ENCODE results near the gene PCARE.

PCARE gene

DNA sequence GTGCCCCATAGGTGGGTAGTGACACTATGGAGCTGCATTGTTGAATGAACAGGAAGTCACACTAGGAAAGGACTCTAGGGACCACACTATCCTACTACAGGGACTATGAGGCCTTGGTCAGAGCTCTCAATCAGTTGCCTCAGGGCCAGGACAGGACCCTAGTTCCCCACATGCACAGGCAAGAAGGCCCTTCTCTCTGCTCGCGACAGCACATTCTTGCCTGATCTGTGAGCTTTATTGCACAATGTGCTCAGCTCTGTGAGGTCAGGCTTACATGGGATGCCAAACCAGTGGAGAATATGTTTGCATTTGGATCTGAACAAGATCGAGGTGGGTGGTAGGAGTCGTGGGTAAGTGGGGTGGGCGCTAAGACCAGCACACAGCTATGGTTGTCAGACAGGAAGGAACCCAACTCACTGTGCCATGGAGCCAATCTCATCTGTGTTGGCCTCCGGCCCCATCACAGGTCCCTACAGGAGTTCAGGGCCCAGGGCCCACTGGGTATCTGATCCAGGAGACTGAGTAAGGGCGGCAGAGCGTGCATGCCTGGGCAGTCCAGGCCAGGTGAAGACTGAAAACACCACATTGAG is 8.0 kb downstream of the PCARE start:
- TF ChIP-seq, protein P1, sequence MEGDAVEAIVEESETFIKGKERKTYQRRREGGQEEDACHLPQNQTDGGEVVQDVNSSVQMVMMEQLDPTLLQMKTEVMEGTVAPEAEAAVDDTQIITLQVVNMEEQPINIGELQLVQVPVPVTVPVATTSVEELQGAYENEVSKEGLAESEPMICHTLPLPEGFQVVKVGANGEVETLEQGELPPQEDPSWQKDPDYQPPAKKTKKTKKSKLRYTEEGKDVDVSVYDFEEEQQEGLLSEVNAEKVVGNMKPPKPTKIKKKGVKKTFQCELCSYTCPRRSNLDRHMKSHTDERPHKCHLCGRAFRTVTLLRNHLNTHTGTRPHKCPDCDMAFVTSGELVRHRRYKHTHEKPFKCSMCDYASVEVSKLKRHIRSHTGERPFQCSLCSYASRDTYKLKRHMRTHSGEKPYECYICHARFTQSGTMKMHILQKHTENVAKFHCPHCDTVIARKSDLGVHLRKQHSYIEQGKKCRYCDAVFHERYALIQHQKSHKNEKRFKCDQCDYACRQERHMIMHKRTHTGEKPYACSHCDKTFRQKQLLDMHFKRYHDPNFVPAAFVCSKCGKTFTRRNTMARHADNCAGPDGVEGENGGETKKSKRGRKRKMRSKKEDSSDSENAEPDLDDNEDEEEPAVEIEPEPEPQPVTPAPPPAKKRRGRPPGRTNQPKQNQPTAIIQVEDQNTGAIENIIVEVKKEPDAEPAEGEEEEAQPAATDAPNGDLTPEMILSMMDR (IDR thresholded peaks at IDR 0.05; ENCODE audit: control extremely low read depth, extremely low read depth, low read depth, missing control alignments) = no peak
- ChIA-PET POLR2A (no interaction called here), CTCF (interaction anchor here (1.1 to 1.7 kb wide), 2 partner anchors 11 kb away, joined by 4 read pairs; no protein-coding TSS in a partner anchor)
- no peak for DNase-seq (ENCODE audit: extremely low spot score)

DNA sequence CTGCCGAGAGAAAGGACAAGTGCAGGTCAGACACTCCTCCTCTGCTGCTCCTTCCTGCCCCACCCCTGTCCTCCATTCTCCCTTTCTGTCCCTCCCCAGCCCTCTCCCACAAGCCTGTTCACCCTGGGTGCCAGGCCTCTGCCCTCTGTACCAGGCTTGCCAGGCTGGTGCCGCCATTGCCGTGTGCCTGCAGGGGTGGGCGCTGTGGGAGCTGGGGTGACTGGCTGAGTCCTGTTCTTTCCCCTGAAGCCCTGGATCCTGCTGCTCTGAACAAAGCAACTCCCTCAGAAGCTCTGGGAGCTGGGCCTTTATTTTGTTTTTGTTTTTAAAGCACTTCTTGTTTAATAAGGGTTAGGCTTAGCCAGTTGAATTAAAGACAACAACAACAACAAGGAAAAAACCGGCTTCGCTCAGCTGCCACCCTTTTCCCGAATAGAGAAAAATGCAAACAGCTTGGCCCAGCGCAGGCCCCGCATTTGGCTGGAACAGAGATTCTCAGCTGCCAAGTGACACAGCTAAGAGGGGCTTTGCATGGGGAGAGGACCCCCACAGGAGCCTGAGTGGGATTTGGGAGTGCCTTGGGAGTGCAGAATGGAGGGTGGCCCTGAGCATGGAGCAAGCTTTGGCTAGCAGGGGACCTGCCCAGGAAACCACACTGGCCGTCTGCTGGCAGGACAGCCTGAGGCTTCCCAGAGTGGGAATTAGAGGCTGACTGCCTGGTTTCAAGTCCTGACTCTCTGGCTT is 9.1 kb downstream of the PCARE start:
- ChIA-PET POLR2A (interaction anchor here (0.6 kb wide), 1 partner anchor 47 kb away, joined by 3 read pairs; no protein-coding TSS in a partner anchor), CTCF (interaction anchor here (1.2 to 1.7 kb wide), 2 partner anchors 9 to 11 kb away, joined by 4 to 5 read pairs; no protein-coding TSS in a partner anchor)
- no peak for DNase-seq (ENCODE audit: extremely low spot score)
- TF ChIP-seq, protein P1 (IDR thresholded peaks at IDR 0.05; ENCODE audit: control extremely low read depth, extremely low read depth, low read depth, missing control alignments) = no peak

DNA sequence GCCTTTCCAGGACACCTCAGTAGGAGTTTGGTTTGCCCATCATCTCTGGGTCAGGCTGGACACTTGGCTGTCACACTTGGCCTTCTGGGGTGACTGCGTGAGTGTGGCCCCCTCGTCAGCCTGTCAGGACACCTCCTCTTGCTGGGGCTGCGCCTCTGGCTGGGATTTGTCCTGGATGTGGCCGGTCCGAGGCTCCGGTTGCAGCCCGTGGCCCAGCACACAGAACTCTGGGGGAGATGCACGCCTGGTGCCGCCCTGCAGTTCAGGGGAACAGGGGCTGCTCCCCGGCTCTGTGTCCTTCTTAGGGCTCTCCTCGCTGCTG is 9.6 kb downstream of the PCARE start:
- ChIA-PET CTCF (interaction anchor here (1.2 kb wide), 1 partner anchor 11 kb away, joined by 5 read pairs; no protein-coding TSS in a partner anchor), POLR2A (interaction anchor here (0.6 kb wide), 1 partner anchor 47 kb away, joined by 3 read pairs; no protein-coding TSS in a partner anchor)
- TF ChIP-seq, protein P1 (IDR thresholded peaks at IDR 0.05; ENCODE audit: control extremely low read depth, extremely low read depth, low read depth, missing control alignments) = no peak
- no peak for DNase-seq (ENCODE audit: extremely low spot score)

DNA sequence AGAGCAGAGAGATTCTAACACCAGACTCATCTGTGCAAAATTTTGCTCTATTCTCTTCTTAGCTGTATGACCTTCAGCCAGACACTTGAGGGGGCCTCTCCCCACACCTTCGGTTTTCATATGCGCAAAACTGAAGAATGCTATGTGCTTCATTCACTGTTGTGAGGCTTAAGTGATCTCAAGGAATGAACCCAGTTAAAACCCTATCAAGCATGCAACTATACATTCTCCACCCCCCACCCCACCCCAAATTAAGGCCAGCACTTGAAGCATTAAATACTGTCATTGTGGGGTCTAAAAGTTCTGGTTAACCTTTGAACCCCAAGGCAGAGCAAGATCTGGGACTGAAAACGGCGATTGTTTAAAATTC is 10.0 kb downstream of the PCARE start:
- ChIA-PET CTCF (interaction anchor here (2.5 kb wide), 1 partner anchor 16 kb away, joined by 8 read pairs; no protein-coding TSS in a partner anchor), POLR2A (no interaction called here)
- TF ChIP-seq, protein P1 (IDR thresholded peaks at IDR 0.05; ENCODE audit: control extremely low read depth, extremely low read depth, low read depth, missing control alignments) = no peak
- DNase-seq (ENCODE audit: extremely low spot score) = no peak

- DNase-seq (ENCODE audit: extremely low spot score) = no peak
- POLR2A ChIA-PET = no interaction called here
- CTCF ChIA-PET = interaction anchor here (1.0 to 2.5 kb wide), 3 partner anchors 16 to 117 kb away, joined by 3 to 8 read pairs (median 5); no protein-coding TSS in a partner anchor
Observed at GRCh38 chr2:29063646-29064345, 10.5 kb downstream of the PCARE start.

GRCh38 chr2:29063056-29063455 is 11.3 kb downstream of the PCARE start:
- no peak for DNase-seq (ENCODE audit: extremely low spot score)
- TF ChIP-seq, protein P1 (IDR thresholded peaks at IDR 0.05; ENCODE audit: control extremely low read depth, extremely low read depth, low read depth, missing control alignments) = no peak
- ChIA-PET POLR2A (no interaction called here), CTCF (interaction anchor here (1.0 to 2.5 kb wide), 5 partner anchors 9 to 132 kb away, joined by 3 to 8 read pairs (median 4); no protein-coding TSS in a partner anchor)

More at GRCh38 chr2:29063646-29064345, 10.5 kb downstream of the PCARE start:
- TF ChIP-seq, protein P1 (IDR thresholded peaks at IDR 0.05; ENCODE audit: control extremely low read depth, extremely low read depth, low read depth, missing control alignments) = no peak

All from GM10248 (cell line).